ENCODE data around the gene NOXA1.
"Not testable (repeated sequence)": the region's sequence is repeated elsewhere in the genome, so short reads cannot be mapped to it uniquely, and the experiment has no call there.

Gene NOXA1

GRCh38 chr9:137441289-137441934 lies 18.2 kb downstream of the NOXA1 start, which contains the start of gene ENTPD8:
ENTPD8 (minus strand) TSS chr9:137441357; CDS start chr9:137438285, 3,072 bp downstream.
- peak; percentile 34 for DNase-seq

GRCh38 chr9:137441935-137442321 lies 18.7 kb downstream of the NOXA1 start:
- no peak for DNase-seq

- no peak for DNase-seq
Measured at GRCh38 chr9:137444106-137444790, 21.1 kb downstream of the NOXA1 start.

GRCh38 chr9:137445275-137445807 lies 22.1 kb downstream of the NOXA1 start:
- DNase-seq = peak; percentile 91

- DNase-seq = no peak
Measured at GRCh38 chr9:137445930-137446431, 22.8 kb downstream of the NOXA1 start.

GRCh38 chr9:137446851-137447471 lies 23.8 kb downstream of the NOXA1 start:
- no peak for DNase-seq

- no peak for DNase-seq
Measured at GRCh38 chr9:137447722-137448601, 24.8 kb downstream of the NOXA1 start.

GRCh38 chr9:137448602-137448962 lies 25.4 kb downstream of the NOXA1 start:
- no peak for DNase-seq

GRCh38 chr9:137449081-137449844 lies 26.1 kb downstream of the NOXA1 start:
- DNase-seq = no peak

GRCh38 chr9:137449931-137450538 lies 26.8 kb downstream of the NOXA1 start:
- DNase-seq = peak; percentile 41

GRCh38 chr9:137450539-137451222 lies 27.5 kb downstream of the NOXA1 start:
- not testable (repeated sequence) for DNase-seq

GRCh38 chr9:137451264-137452005 lies 28.2 kb downstream of the NOXA1 start:
- not testable (repeated sequence) for DNase-seq

- DNase-seq = no peak
Measured at GRCh38 chr9:137452006-137452760, 29.0 kb downstream of the NOXA1 start.

- no peak for DNase-seq
Measured at GRCh38 chr9:137452761-137453642, 29.8 kb downstream of the NOXA1 start.

- peak; percentile 89 for DNase-seq
Measured at GRCh38 chr9:137453643-137454081, 30.5 kb downstream of the NOXA1 start.

- DNase-seq = peak; percentile 74
Measured at GRCh38 chr9:137454145-137454596, 31.0 kb downstream of the NOXA1 start.

GRCh38 chr9:137454597-137455358 lies 31.6 kb downstream of the NOXA1 start:
- DNase-seq = peak; percentile 39
